ENCODE measurements around the gene NBR1. TPM values are rescaled to one million over a fixed set of nuclear protein-coding genes. Genes with fewer than 3 reads are reported as not detected.
"Not testable (repeated sequence)": the region's sequence is repeated elsewhere in the genome, so short reads cannot be mapped to it uniquely, and the experiment has no call there.

The NBR1 gene
- polyA plus RNA-seq, 6 donors from 2014 or later: 42.9 to 55.5 (median 49.9) TPM

GRCh38 chr17:43140396-43141332 lies 30.4 kb upstream of the NBR1 start:
- Mint-ChIP-seq H3K4me3 (no peak overlapping the region), H3K4me1 (peaks cover 6 to 19% (median 10%) of the 10 kb centered on the region in 3 donors), H3K27ac (no peak overlapping the region), H3K9me3 (no peaks in the 10 kb centered on the region), H3K36me3 (no peaks in the 10 kb centered on the region), H3K27me3 (no peaks in the 10 kb centered on the region)
- ATAC-seq (ENCODE audit: low read depth in 2 of 2) (no peak), DNase-seq (no peak)

- H3K27ac Mint-ChIP-seq: peak overlapping the region in 2 of 6 donors; percentile 74 to 93
- ATAC-seq (ENCODE audit: low read depth in 2 of 2) (no peak), DNase-seq (no peak)
- H3K4me1 Mint-ChIP-seq: peaks cover 0 to 14% (median 6%) of the 10 kb centered on the region in 3 donors
- H3K9me3 Mint-ChIP-seq: no peaks in the 10 kb centered on the region
- H3K27me3 Mint-ChIP-seq: no peaks in the 10 kb centered on the region
- no peak overlapping the region for H3K4me3 Mint-ChIP-seq
- H3K36me3 Mint-ChIP-seq: no peaks in the 10 kb centered on the region
Measured at GRCh38 chr17:43142153-43142552, 28.9 kb upstream of the NBR1 start.

GRCh38 chr17:43143201-43143600 lies 27.8 kb upstream of the NBR1 start:
- no peak overlapping the region for H3K27ac Mint-ChIP-seq

GRCh38 chr17:43146649-43147048 lies 24.4 kb upstream of the NBR1 start:
- no peaks in the 10 kb centered on the region for H3K27me3 Mint-ChIP-seq
- no peak overlapping the region for H3K27ac Mint-ChIP-seq
- no peak overlapping the region for H3K4me3 Mint-ChIP-seq
- ATAC-seq (ENCODE audit: low read depth in 2 of 2) (no peak), DNase-seq (no peak)
- H3K4me1 Mint-ChIP-seq: no peaks in the 10 kb centered on the region
- no peaks in the 10 kb centered on the region for H3K36me3 Mint-ChIP-seq
- no peaks in the 10 kb centered on the region for H3K9me3 Mint-ChIP-seq

More at GRCh38 chr17:43143201-43143600, 27.8 kb upstream of the NBR1 start:
- Mint-ChIP-seq H3K4me3 (no peak overlapping the region), H3K27me3 (no peaks in the 10 kb centered on the region), H3K9me3 (no peaks in the 10 kb centered on the region), H3K4me1 (peaks cover 0 to 11% (median 4%) of the 10 kb centered on the region in 3 donors), H3K36me3 (no peaks in the 10 kb centered on the region)
- no peak for ATAC-seq (ENCODE audit: low read depth in 2 of 2)
- no peak for DNase-seq

- peaks cover 5 to 8% of the 10 kb centered on the region in 2 donors for H3K36me3 Mint-ChIP-seq
- no peaks in the 10 kb centered on the region for H3K4me1 Mint-ChIP-seq
- no peak overlapping the region for H3K4me3 Mint-ChIP-seq
- peaks cover 0 to 8% (median 4%) of the 10 kb centered on the region in 7 donors for H3K9me3 Mint-ChIP-seq
- DNase-seq (no peak), ATAC-seq (ENCODE audit: low read depth in 2 of 2) (no peak)
- H3K27ac Mint-ChIP-seq: no peak overlapping the region
- no peaks in the 10 kb centered on the region for H3K27me3 Mint-ChIP-seq
Measured at GRCh38 chr17:43151880-43152456, 19.0 kb upstream of the NBR1 start.

- not testable (repeated sequence) for H3K27me3 Mint-ChIP-seq; H3K4me3 Mint-ChIP-seq; H3K9me3 Mint-ChIP-seq; H3K4me1 Mint-ChIP-seq; H3K36me3 Mint-ChIP-seq; ATAC-seq (ENCODE audit: low read depth in 2 of 2); DNase-seq
- H3K27ac Mint-ChIP-seq: peak overlapping the region in 1 of 6 donors; percentile 16
Measured at GRCh38 chr17:43153197-43153835, 17.7 kb upstream of the NBR1 start.

GRCh38 chr17:43155666-43156065 lies 15.3 kb upstream of the NBR1 start:
- Mint-ChIP-seq H3K27ac (no peak overlapping the region), H3K9me3 (peaks cover 0 to 8% (median 4%) of the 10 kb centered on the region in 7 donors)

GRCh38 chr17:43159232-43159631 lies 11.8 kb upstream of the NBR1 start:
- H3K27ac Mint-ChIP-seq: peak overlapping the region in 1 of 6 donors; percentile 36
- H3K4me1 Mint-ChIP-seq; H3K36me3 Mint-ChIP-seq; H3K4me3 Mint-ChIP-seq; DNase-seq; H3K9me3 Mint-ChIP-seq; H3K27me3 Mint-ChIP-seq; ATAC-seq (ENCODE audit: low read depth in 2 of 2): not testable (repeated sequence)

More at GRCh38 chr17:43155666-43156065, 15.3 kb upstream of the NBR1 start:
- DNase-seq: no peak
- peaks cover 5 to 8% of the 10 kb centered on the region in 2 donors for H3K36me3 Mint-ChIP-seq
- ATAC-seq (ENCODE audit: low read depth in 2 of 2): no peak
- H3K27me3 Mint-ChIP-seq: no peaks in the 10 kb centered on the region
- no peaks in the 10 kb centered on the region for H3K4me1 Mint-ChIP-seq
- H3K4me3 Mint-ChIP-seq: no peak overlapping the region

GRCh38 chr17:43159957-43160356 lies 11.1 kb upstream of the NBR1 start:
- ATAC-seq (ENCODE audit: low read depth in 2 of 2); H3K36me3 Mint-ChIP-seq; H3K4me1 Mint-ChIP-seq; H3K4me3 Mint-ChIP-seq; H3K9me3 Mint-ChIP-seq; H3K27me3 Mint-ChIP-seq; DNase-seq: not testable (repeated sequence)
- peak overlapping the region in 3 of 6 donors; percentile 57 to 88 (median 69) for H3K27ac Mint-ChIP-seq

- H3K27ac Mint-ChIP-seq: peak overlapping the region in 2 of 6 donors; percentile 48 to 61
Measured at GRCh38 chr17:43165971-43166370, 5.0 kb upstream of the NBR1 start.

GRCh38 chr17:43169561-43170139 lies 1.4 kb upstream of the NBR1 start:
- H3K4me1 Mint-ChIP-seq: peaks cover 11 to 22% (median 11%) of the 10 kb centered on the region in 3 donors
- no peak for DNase-seq

More at GRCh38 chr17:43165971-43166370, 5.0 kb upstream of the NBR1 start:
- ATAC-seq (ENCODE audit: low read depth in 2 of 2); DNase-seq; H3K27me3 Mint-ChIP-seq; H3K9me3 Mint-ChIP-seq; H3K36me3 Mint-ChIP-seq: not testable (repeated sequence)
- H3K4me1 Mint-ChIP-seq: peaks cover 7 to 11% (median 8%) of the 10 kb centered on the region in 3 donors
- H3K4me3 Mint-ChIP-seq: peak overlapping the region in 1 of 8 donors; percentile 26

GRCh38 chr17:43170140-43170765 lies 761 bp upstream of the NBR1 start:
- ATAC-seq (ENCODE audit: low read depth in 2 of 2): peak; percentile 69 to 72

More at GRCh38 chr17:43169561-43170139, 1.4 kb upstream of the NBR1 start:
- Mint-ChIP-seq H3K36me3 (no peaks in the 10 kb centered on the region), H3K27me3 (no peaks in the 10 kb centered on the region), H3K4me3 (no peak overlapping the region), H3K27ac (no peak overlapping the region), H3K9me3 (no peaks in the 10 kb centered on the region)
- ATAC-seq (ENCODE audit: low read depth in 2 of 2): peak; percentile 2 to 3

More at GRCh38 chr17:43170140-43170765, 761 bp upstream of the NBR1 start:
- Mint-ChIP-seq H3K4me1 (peaks cover 11 to 22% (median 12%) of the 10 kb centered on the region in 3 donors), H3K9me3 (no peaks in the 10 kb centered on the region), H3K4me3 (no peak overlapping the region), H3K27me3 (no peaks in the 10 kb centered on the region), H3K27ac (no peak overlapping the region), H3K36me3 (no peaks in the 10 kb centered on the region)
- DNase-seq: peak; percentile 91

Data from naive B cell (primary cell).